Tibial nerve (tissue), 4 donors: ENCODE data around the gene FCRLB. TPM values are rescaled to one million over a fixed set of nuclear protein-coding genes. Genes with fewer than 3 reads are reported as not detected.

Source experiments
- DNase-seq, 2 donors: peaks; one replicate each; pipeline ENCODE4 v3.0.0-alpha.2; 2019; ENCODE audit warnings: low spot score in 2 of 2
- H3K27ac ChIP-seq, 4 donors: fragments of 200-600 bp; sonication (generic) in 3 of 4; one replicate each; pipeline ENCODE4 v1.5.1; 2017 to 2019; ENCODE audit warnings: mild to moderate bottlenecking in 1 of 4
- H3K27me3 ChIP-seq, 2 donors: fragments of 200-600 bp; sonication (generic) in 1 of 2; one replicate each; pipeline versions ENCODE4 v1.5.1 to v1.6.0; 2017 to 2019
- H3K36me3 ChIP-seq, 3 donors: fragments of 200-600 bp; sonication (generic); one replicate each; pipeline ENCODE4 v1.5.1; 2018 to 2019
- H3K4me1 ChIP-seq, 4 donors: fragments of 200-600 bp; sonication (generic) in 3 of 4; one replicate each; pipeline ENCODE4 v1.5.1; 2017 to 2019
- H3K4me3 ChIP-seq, 4 donors: fragments of 200-600 bp; sonication (generic) in 3 of 4; one replicate each; pipeline ENCODE4 v1.5.1; 2017 to 2019; ENCODE audit warnings: mild to moderate bottlenecking in 1 of 4, moderate library complexity in 1 of 4
- H3K9me3 ChIP-seq, 4 donors: fragments of 200-600 bp; sonication (generic) in 3 of 4; one replicate each; pipeline ENCODE4 v1.5.1; 2017 to 2019
- CTCF ChIP-seq, 5 experiments: fragments of 200-600 bp in 3 of 5; fragments of 450-650 bp in 2 of 5; sonication (generic) in 3 of 5; IDR thresholded peaks; one replicate each; pipeline ENCODE4 v1.5.1; 2016 to 2019; ENCODE audit warnings: antibody characterized with exemption in 5 of 5, mild to moderate bottlenecking in 3 of 5, moderate library complexity in 2 of 5
- EP300 ChIP-seq, 2 donors: sonication (generic); formaldehyde crosslinking; IDR thresholded peaks; one replicate each; pipeline ENCODE4 v1.6.1; 2017; ENCODE audit warnings: antibody characterized with exemption in 2 of 2, mild to moderate bottlenecking in 1 of 2
- POLR2A ChIP-seq, 2 donors: fragments of 450-650 bp; IDR thresholded peaks; one replicate each; pipeline ENCODE4 v1.6.1; 2017; ENCODE audit warnings: antibody characterized with exemption in 2 of 2, mild to moderate bottlenecking in 2 of 2, moderate library complexity in 2 of 2
- WGBS, 2 donors: methylation state at CpG; one replicate each; pipeline ENCODE4 v1.1.5; 2018; 5-methylcytosine and 5-hydroxymethylcytosine counted together
- total RNA-seq, 4 donors: library from RNA; depleted of rRNA; stranded (reverse); fragments of >200 nt; gene quantifications; one replicate each; pipeline ENCODE4 v1.1.0, GENCODE V29; 2016

FCRLB gene
- total RNA-seq, 4 donors from 2014 or later = 2.4 to 4.7 (median 2.6) TPM

GRCh38 chr1:161726473-161727255 is 5.3 kb downstream of the FCRLB start:
- peak overlapping the region; percentile 74 to 94 (median 84) for H3K4me3 ChIP-seq
- no peaks in the 10 kb centered on the region for H3K36me3 ChIP-seq
- TF ChIP-seq POLR2A (IDR thresholded peaks at IDR 0.05) = peak; percentile 20 to 29
- TF ChIP-seq CTCF (IDR thresholded peaks at IDR 0.05) = peak in 1 of 5 experiments; percentile 27
- peak in 1 of 2 donors; percentile 46 for TF ChIP-seq EP300 (IDR thresholded peaks at IDR 0.05)
- DNase-seq = peak; percentile 80 to 84
- no peaks in the 10 kb centered on the region for H3K27me3 ChIP-seq
- H3K9me3 ChIP-seq = no peaks in the 10 kb centered on the region
- 1 to 2% methylated on average over 29 to 65 of the region's 83 CpGs for WGBS, 2 donors
- H3K27ac ChIP-seq = peak overlapping the region; percentile 73 to 92 (median 83)
- H3K4me1 ChIP-seq = peaks cover 0 to 10% (median 4%) of the 10 kb centered on the region in 4 donors

GRCh38 chr1:161727256-161727924 is 6.0 kb downstream of the FCRLB start:
- TF ChIP-seq CTCF (IDR thresholded peaks at IDR 0.05) (no peak), EP300 (IDR thresholded peaks at IDR 0.05) (peak in 1 of 2 donors; percentile 65), POLR2A (IDR thresholded peaks at IDR 0.05) (no peak)
- H3K36me3 ChIP-seq = no peaks in the 10 kb centered on the region
- 2 to 3% methylated on average over 24 to 35 of the region's 38 CpGs for WGBS, 2 donors
- H3K27ac ChIP-seq = peak overlapping the region; percentile 73 to 92 (median 83)
- H3K4me1 ChIP-seq = peaks cover 0 to 10% (median 4%) of the 10 kb centered on the region in 4 donors
- DNase-seq = peak in 1 of 2 donors; percentile 11
- no peaks in the 10 kb centered on the region for H3K9me3 ChIP-seq
- H3K4me3 ChIP-seq = peak overlapping the region; percentile 74 to 94 (median 84)
- H3K27me3 ChIP-seq = no peaks in the 10 kb centered on the region

- 87 to 94% methylated on average over 7 of the region's 7 CpGs for WGBS, 2 donors
- DNase-seq = no peak
- H3K9me3 ChIP-seq = no peaks in the 10 kb centered on the region
- H3K27ac ChIP-seq = no peak overlapping the region
- H3K4me3 ChIP-seq = no peak overlapping the region
- TF ChIP-seq CTCF (IDR thresholded peaks at IDR 0.05) (no peak), EP300 (IDR thresholded peaks at IDR 0.05) (no peak), POLR2A (IDR thresholded peaks at IDR 0.05) (no peak)
- H3K4me1 ChIP-seq = peaks cover 0 to 13% (median 9%) of the 10 kb centered on the region in 4 donors
- no peaks in the 10 kb centered on the region for H3K27me3 ChIP-seq
- H3K36me3 ChIP-seq = no peaks in the 10 kb centered on the region
Observed at GRCh38 chr1:161728376-161729226, 7.3 kb downstream of the FCRLB start.

GRCh38 chr1:161730050-161730564 is 8.8 kb downstream of the FCRLB start:
- no peak for DNase-seq
- TF ChIP-seq EP300 (IDR thresholded peaks at IDR 0.05) (no peak), POLR2A (IDR thresholded peaks at IDR 0.05) (no peak), CTCF (IDR thresholded peaks at IDR 0.05) (no peak)
- Histone ChIP-seq H3K36me3 (no peaks in the 10 kb centered on the region), H3K27ac (no peak overlapping the region), H3K4me3 (no peak overlapping the region), H3K27me3 (no peaks in the 10 kb centered on the region), H3K9me3 (no peaks in the 10 kb centered on the region), H3K4me1 (peaks cover 0 to 16% (median 11%) of the 10 kb centered on the region in 4 donors)
- 67 to 86% methylated on average over 6 of the region's 6 CpGs for WGBS, 2 donors
